GM12864 (cell line): ENCODE data around the gene HELLS.

Experiments used
- DNase-seq: peaks from one replicate; pipeline ENCODE4 v3.0.0-alpha.2; 2011; ENCODE audit warnings: low read depth
- H3K4me3 ChIP-seq: 2 replicates; pipeline ENCODE4 v1.5.1; 2011; ENCODE audit warnings: mild to moderate bottlenecking, low read depth, low read length, control low read depth
- CTCF ChIP-seq: IDR thresholded peaks from 2 replicates; pipeline ENCODE4 v1.5.1; 2011; ENCODE audit warnings: low read depth, mild to moderate bottlenecking, moderate library complexity, low read length, control low read depth, inconsistent platforms; ENCODE audit errors: missing control alignments

HELLS gene

GRCh38 chr10:94607111-94607510, 61.5 kb downstream of the HELLS start:
- no peak for TF ChIP-seq CTCF
- no peak for DNase-seq
- no peak overlapping the region for H3K4me3 ChIP-seq

- TF ChIP-seq CTCF: no peak
- no peak for DNase-seq
- no peak overlapping the region for H3K4me3 ChIP-seq
These were observed 63.0 kb downstream of the HELLS start for GRCh38 chr10:94608559-94608958.

- no peak for DNase-seq
- no peak for TF ChIP-seq CTCF
- H3K4me3 ChIP-seq: no peak overlapping the region
These were observed 69.0 kb downstream of the HELLS start for GRCh38 chr10:94614558-94614957.

- no peak overlapping the region for H3K4me3 ChIP-seq
- no peak for DNase-seq
- TF ChIP-seq CTCF: no peak
These were observed 71.9 kb downstream of the HELLS start for GRCh38 chr10:94617389-94617944.

- no peak for TF ChIP-seq CTCF
- no peak overlapping the region for H3K4me3 ChIP-seq
- DNase-seq: no peak
These were observed 77.1 kb downstream of the HELLS start for GRCh38 chr10:94622666-94623205.

GRCh38 chr10:94623572-94623971, 78.0 kb downstream of the HELLS start:
- DNase-seq: no peak
- no peak overlapping the region for H3K4me3 ChIP-seq
- no peak for TF ChIP-seq CTCF

GRCh38 chr10:94626476-94626875, 80.9 kb downstream of the HELLS start:
- no peak for DNase-seq
- no peak overlapping the region for H3K4me3 ChIP-seq
- no peak for TF ChIP-seq CTCF
